NCI-H2171 treated with DMSO at 0.1 percent for 48 hours (cell line): ENCODE measurements around the gene DPYD.
A peak's percentile ranks its signal among the peaks of the same experiment; 100 is the strongest.

Source experiments
- DNase-seq: peaks from one replicate; lab custom pipeline; 2025; lab: John Stamatoyannopoulos, UW

The DPYD gene

DNA sequence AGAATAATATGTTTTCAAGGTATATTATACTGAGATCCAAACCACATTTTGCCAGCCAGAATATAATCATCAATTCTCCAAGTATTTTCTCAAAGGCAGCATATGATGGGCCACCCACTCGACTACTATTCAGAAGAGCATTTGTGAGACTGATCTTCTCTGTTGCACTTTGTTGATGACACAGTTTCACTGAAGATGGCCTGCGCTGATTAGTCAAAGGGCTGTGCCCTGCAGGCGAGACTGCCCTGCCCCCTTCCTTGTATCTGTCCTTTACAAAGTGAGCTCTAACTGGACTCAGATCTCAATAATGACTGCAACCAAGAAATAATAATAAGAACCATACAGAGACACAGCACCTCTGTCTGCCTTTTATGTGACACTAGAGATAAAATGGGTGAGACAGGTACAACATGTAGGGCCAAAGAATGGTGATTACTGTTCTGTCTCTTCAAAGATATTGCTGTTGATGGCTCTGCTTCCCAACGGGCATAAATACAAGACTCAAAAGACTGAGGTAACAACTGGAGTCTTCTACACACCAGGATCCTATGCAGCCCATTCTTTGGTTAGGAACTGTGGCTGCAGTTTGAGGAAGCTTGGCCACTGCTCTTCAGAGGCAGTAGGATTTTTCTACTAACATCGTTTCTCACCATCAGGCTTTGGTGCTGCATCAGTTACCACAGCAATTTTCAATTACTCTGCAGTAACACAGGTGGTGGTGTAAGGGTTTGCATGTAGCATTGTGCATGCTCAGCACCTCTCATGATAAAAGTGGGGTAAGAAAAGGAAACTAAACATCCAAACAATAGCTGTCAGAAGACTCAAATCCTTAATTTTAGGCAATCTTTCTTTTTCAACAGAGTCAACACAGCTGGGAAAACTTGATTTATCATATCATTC, 718.1 kb downstream of the DPYD start:
- DNase-seq = no peak

DNA sequence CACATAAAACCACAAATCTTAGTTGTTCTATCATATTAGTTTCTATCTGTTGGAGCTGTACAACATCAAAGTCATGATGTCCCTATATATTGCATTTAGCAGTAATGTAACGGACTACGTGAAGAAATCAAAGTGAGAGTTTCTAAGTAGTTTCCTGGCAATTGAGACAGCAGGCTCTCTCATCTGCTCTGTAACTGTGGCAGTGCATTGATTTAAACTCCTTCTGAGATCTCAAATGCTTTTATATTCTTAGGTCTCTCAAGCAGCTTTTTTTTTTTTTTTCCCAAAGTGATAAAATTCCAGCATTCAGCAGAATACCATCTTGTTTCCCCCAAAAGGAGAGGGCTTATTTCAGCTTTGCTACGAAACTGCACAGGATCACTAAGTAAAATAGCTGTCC, 719.2 kb downstream of the DPYD start:
- no peak for DNase-seq

DNA sequence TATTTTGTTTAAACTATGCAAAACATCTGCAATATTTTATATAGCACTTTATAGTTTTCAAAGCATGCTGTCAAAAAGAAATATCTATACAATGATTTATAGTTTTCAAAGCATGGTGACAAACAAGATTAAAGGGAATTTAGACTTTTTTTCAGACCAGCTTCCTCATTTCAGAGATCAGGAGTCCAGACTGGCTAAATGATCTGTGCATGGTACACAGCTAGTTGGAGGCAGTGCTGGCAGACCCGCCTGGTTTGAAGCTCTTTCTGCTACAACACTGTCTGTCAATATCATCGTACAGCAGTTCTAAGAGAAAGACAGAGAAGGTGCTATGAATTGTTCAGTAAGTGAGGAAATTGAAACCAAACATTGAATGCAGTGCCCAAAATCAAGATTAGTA, 720.2 kb downstream of the DPYD start:
- no peak for DNase-seq

DNA sequence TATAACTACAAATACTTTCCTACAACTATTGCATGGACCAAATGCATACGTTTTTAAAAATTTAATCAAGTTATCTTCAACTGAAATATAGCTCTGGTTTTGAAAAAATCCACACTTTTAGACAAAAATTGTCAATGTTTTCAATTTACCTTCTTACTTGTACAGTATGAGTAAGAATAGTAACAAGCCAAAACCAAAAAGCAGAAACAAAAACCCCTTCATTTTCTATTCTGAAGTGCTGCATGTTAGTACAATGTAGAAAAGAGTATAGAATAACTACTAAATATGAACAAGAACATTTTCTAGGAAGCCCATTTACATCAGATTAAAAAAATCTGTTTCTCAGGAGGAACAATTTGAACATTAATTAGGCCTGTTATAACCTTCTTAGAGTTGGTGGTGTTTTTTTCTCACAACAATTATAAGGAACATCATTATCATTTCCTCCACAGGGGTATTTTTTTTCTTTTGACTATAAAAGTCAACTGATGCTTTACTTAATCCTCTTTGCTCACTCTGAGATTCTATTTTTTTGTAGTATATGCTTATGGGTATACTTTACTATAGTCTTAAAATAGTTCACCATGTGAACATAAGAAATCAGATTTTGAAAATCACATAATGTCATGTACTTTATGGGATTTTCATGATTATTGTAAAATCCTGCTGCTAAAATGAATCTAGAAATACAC, 723.9 kb downstream of the DPYD start:
- no peak for DNase-seq

DNA sequence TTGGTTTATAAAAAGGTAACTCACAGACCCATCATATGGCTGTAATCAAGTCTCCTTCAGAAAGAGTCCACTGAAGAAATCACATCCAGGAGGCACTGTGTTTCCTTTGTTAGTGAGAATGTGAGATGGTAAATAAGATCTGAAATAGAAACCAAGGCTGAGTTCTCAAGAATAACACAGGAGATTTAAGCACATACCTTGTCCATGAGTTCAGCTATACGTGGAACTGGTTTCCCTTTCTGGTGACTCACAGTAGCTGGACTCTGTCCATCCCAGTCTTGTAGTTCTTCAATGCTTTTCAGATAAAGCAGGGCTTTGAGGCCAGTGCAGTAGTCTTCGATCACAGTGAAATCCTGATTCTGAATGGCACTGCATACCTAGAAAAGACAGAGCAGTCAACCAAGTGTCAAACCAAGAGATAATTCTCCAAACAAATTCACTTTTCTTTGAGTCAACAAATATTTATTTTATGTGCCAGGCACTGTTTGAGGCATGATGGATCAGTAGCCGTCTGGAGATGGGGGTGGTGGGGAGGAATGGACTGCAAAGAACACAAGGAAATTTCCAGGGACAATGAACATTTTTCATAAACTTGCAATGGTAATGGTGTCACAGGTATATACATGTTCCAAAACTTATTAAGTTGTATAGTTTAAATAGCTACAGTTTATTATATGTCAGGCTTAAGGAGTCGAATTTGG, 727.8 kb downstream of the DPYD start:
- no peak for DNase-seq

DNA sequence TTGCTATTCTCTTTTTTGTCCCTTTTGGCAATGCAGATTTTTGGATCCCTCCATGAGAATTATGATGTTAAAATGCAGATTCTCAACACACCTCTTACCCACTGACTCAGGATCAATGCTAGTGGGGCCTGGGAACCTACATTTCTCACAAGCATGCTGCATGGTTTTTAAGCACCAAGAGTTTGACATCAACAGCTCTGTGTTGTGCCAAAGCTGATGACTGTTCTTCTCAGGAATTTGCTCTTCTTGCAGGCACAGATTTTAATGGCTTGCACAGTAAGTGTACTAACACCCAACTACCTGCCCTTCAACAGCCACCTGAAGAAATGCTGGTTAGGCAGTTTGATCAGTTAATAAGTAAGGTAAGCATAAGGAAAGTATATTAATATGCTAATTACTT, 730.5 kb downstream of the DPYD start:
- DNase-seq = no peak

DNA sequence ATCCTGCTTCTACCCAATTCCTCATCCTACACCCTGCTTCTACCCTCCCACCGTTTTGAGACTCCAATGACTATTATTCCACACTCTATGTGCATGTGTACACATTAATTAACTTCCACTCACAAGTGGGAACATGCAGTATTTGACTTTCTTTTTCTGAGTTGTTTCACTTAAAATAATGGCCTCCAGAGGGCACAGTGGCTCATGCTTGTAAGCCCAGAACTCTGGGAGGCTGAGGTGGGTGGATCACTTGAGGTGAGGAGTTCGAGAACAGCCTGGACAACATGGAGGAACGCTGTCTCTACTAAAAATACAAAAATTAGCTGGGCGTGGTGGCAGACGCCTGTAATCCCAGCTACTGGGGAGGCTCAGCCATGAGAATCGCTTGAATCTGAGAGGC, 734.5 kb downstream of the DPYD start:
- no peak for DNase-seq

DNA sequence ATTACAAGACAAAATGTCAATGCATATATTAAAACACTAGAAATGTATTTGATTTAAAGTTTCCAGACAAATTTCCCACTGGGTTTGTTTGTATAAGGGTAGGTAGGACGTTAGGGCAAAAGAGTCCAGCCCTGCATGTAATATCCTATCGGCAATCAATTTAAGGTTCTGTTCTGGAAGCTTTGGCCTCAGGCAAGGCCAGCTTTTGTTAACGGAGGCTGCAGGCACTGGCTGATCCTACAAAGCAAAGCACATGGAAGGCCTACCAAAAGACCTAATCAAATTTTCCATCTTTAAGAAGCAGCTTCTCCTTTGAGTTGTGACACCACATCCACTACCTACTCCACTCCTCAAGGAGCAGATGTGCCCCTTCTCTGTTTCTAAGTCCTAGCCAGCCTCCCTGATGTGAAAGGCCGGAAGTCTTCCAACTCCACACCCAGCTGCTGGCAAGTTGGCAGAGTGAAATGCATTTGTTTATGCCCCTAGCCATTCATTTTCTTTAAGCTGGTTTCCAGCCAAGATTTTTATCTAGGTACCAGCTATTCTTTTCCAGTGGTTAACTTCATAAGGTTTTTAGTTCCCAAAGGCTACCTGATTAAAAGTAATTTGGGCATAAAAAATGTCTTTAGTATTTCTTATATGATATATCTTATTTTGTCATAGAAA, 746.7 kb downstream of the DPYD start:
- no peak for DNase-seq

DNA sequence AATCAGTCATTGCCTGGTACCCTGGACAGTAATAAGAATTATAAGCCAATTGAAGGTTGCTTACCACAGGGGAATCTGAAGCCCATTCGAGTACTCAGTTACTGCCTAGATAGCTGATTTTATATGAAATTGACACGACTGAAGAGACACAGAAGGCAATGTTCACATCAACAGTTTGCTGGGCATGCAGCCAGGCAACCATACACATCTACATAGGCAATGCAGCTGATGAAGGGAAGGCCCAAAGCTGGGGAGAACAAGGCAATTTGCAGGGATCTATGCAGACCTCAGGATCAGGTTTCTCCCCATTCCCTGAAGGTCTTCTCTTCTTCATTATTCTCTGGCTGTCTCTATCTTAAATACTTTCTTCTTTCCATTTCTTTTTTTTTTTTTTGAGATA, 750.5 kb downstream of the DPYD start:
- DNase-seq = peak; percentile 33

DNA sequence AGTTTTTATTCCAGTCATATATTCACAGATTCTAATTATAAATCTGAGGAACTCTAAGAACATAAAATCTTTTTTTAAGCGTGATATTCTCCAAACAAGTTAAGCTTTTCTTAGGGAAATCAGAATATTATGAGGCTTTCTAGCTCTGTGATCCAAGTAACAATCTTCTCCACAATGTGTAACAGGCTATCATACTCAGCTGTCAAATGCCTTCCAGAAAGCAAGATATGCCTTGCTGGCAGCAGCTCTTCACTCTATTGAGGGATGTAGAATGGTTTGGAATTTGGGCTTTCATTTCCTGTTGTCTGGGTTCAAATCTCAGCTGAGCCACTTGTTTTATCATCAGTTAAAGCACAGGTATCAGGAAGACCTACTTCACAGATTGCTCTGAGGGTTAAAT, 752.8 kb downstream of the DPYD start:
- DNase-seq = no peak

DNA sequence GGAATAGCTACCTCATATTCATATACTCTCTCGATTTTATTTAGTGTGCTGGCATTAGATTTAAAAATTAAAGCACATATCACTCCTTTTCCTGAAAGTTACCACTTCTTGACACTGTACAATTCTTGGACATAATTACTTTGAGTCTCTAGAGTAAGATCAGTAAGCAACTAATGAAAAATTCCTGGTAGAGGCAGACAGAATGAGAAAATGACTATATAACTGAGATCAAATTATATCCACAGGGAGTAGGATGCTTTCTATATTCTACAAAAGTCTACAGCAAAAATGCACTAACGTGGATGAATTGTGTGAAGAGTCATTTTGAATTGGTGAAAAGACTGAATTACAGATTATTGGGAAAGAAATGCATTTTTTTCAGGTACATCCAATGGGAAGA, 753.6 kb downstream of the DPYD start:
- no peak for DNase-seq

DNA sequence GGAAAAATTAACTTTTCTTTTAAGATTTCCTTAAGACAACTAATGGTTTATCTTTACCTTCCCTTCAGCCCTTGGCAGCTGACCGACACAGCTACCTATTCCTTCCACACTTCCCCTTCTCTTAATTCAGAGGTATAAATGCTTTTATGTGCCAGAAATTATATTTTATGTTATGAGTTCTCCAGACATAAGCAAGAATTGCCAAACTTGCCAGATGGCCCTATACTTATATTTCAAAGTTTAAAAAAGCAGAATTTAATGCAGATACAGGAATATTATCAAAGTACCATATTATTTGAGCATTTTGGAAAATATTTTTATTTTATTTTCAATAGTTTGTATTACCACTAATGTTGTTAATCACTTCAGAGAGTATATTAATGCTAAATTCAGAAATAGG, 754.2 kb downstream of the DPYD start:
- no peak for DNase-seq

DNA sequence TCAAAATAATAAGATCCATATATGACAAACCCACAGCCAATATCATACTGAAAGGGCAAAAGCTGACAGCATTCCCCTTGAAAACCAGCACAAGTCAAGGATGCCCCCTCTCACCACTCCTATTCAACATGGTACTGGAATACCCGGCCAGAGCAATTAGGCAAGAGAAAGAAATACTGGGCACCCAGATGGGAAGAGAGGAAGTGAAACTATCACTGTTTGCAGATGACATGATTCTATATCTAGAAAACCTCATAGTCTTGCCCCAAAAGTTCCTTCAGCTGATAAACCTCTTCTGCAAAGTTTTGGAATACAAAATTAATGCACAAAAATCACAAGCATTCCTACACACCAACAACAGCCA, 756.6 kb downstream of the DPYD start:
- no peak for DNase-seq

DNA sequence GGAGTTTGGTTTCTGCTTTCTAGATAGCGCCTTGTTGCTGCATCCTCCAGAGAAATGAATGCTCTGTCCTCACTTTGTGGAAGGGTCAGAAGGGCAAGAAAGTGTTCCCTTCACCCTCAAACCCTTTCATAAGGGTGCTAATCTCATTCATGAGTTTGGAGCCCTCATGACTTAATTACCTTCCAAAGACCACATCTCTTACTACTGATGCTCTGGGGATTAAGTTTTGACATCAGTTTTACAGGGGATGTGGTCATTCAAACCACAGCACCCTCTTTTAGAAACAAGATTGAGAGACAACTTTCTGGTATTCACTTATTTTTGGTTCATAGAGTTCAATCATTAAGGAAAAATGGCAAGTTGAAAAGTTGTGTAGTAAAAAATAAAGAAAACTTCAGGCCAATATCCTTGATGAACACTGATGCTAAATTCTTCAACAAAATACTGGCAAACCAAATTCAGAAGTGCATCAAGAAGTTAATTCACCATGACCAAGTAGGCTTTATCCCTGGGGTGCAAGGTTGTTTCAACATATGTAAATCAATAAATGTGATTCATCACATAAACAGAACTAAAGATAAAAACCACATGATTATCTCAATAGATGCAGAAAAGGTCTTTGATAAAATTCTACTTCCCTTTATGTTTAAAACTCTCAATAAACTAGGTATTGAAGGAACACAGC, 757.1 kb downstream of the DPYD start:
- no peak for DNase-seq

DNA sequence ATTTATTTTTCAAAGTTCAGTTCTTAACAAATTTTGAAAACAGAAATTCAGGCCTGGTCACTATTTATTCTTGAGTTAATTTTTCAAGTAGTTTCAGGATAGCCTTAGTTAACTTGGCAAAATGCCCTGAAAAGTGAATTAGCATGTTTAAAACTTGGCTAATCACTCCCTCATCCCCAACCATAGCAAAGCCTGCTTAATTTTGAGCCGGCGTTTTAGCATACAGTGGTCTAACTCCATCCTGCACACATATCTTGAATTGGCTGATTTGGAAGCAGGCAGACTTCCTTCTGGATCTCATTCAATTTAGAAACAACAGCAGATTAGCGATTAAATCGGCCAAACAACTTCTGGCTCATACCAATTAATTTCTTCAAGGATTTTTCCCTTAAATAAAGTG, 760.0 kb downstream of the DPYD start:
- no peak for DNase-seq

DNA sequence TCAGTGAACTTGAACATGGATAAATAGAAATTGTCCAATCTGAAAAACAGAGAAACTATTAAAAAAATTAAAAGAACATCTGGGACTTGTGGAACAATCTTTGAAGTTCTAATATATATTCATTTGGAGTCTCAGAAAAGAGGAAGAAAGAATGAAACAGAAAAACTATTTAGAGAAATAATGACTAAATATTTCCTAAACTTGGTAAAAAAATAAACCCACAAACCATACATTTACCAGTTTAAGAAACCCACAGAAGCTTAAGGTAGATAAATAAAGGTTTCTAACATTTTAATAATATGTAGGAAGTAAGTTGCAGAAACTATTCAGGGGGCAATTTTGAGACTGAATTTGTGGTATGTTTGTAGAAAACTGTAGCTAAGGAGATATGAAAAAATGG, 761.5 kb downstream of the DPYD start:
- DNase-seq = no peak

DNA sequence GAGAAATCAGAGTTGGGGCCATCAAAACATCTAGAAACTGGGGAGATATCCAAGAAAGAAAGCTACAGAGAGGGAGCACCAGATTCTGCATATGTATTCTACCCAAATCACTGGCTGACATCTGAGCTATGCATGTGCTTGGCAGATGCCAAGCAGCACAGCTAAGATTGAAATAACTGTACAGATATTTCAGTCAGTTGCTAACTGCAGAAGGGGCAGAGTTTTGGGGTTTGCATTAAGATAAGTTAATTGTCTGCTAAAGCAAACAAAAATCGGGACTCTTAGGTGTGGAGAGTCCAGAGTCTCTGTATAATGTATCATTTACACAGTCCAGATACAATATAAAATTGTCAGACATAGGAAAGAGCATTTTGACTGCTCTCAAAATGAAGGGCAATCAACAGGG, 762.1 kb downstream of the DPYD start:
- no peak for DNase-seq

DNA sequence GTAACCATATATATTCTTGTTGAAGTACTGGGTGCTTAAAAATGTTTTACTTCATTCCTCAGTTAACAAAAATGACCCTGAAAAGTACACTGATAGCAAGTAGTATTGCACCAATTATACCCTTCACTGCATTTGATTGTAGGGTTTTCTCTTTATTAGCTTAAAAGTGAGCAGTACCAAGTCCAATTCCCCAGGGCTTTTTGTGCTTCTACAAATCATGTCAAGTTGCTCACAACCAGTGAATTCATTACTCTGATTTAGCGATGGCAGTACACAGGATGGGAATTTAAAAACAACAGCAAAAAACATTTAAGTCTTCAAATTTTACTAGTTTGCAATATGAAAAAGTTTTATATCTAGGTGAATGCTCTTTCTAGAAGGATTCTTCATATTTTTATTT, 762.8 kb downstream of the DPYD start:
- no peak for DNase-seq

DNA sequence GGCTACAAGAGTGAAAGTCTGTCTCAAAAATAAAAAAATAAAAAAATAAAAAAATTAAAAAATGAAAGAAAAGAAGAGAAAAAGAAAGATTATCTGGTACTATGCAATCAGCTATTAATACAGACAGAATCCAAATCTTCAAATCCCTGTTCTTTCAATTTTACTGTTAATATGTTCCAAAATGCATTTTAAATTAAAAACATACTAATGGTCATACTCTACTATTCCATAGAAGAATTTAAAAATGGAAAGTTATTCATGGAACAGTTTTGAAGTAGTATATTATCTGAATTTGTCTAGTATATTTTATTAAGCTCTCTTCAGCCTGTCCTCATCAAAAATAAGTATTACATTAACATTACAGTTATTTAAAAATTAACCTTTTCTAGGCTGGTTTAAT, 769.2 kb downstream of the DPYD start:
- no peak for DNase-seq

DNA sequence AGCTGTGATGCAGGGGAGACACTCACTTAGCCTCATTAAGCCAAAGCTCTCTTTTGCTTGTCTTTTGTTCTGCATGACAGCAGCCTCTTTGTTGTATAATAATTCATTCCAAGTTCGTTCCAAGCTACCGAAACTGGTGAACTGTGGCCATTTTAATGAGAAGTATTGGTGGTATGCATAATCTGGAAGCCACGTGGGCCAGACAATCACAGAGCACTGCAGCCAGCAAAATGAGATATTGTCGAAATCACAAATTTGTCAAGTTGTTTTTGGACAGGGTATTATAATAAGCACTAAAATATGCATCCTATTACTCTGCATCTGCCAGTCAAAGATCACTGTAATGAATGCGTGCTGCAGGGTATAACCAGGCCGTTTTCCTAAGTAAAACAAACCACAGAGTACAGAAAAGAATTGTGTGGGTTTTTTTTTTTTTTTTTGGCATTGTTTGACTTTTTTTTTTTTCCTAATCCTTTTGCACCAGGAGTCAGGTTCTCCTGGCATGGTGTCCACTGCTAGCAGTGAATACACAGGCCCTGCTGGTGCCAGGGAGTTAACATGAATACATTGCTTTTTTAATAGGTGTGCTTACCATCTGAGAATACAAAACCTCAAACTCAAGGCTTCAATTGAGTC, 775.4 kb downstream of the DPYD start:
- no peak for DNase-seq

DNA sequence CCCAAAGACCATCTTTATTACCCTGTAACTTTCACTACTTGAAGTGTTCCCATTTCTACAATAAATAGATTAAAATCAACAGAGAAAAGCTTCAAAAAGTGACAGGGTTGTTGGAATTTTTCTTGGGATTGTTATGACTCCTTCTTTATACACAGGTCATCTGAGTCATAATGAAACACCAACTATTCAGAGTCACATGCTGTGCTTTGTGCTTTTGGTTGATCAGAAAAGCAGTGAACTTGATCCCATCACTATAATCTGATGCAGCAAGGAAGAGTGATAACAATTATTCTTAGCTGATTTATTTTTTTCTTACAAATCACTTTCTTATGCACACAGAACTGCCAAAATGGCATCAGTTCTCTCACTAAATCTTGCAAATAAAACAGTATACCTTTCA, 776.3 kb downstream of the DPYD start:
- DNase-seq = no peak
